ENCODE measurements around the gene NDUFAB1. TPM values are rescaled to one million over a fixed set of nuclear protein-coding genes. Genes with fewer than 3 reads are reported as not detected.
A peak's percentile ranks its signal among the peaks of the same experiment; 100 is the strongest.

The NDUFAB1 gene
- total and polyA plus RNA-seq, 2 of the 13 experiments (the other 11 are each of a cell fraction or from before 2014, with no cell fraction given) = 221 to 601 TPM

DNA sequence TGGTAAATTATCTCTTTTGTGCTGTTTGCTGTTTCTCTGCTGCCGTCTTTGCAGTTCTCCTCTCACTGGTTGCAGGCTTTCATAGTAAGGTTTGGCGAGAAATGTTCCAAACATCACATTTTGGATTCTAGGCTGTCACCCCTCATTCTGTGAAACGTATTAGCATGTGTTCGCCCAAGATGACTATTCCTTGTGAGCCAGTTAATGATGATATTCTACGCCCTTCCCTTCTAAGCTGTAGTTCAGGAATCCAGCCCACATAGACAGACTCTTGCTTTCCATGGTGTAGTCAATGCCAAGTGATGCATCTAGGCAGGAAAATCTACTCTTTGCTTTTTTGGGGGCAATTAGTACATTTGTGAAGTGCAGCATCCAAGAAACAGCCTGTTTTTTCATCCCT lies 24.2 kb downstream of the NDUFAB1 start:
- Histone ChIP-seq H3K79me2 (ENCODE audit: insufficient read depth, low read length) (no peaks in the 10 kb centered on the region), H3K4me3 (replicated peaks in 1 of 3; ENCODE audit: insufficient read depth in 1 of 3, low read depth in 2 of 3, low read length in 3 of 3) (no peak overlapping the region), H3K9me3 (ENCODE audit: low read length) (no peaks in the 10 kb centered on the region), H3K4me2 (ENCODE audit: low read depth, low read length) (no peak overlapping the region), H3K4me1 (ENCODE audit: insufficient read depth, low read length) (no peaks in the 10 kb centered on the region), H4K20me1 (ENCODE audit: insufficient read depth, low read length) (peaks cover 5% of the 10 kb centered on the region; the same call in 1 of the 2 replicates), H3K27me3 (ENCODE audit: control insufficient read depth in 1 of 2, insufficient read depth in 2 of 2, low read length in 2 of 2) (no peaks in the 10 kb centered on the region), H3K27ac (ENCODE audit: extremely low read length, insufficient read depth, low read length) (no peak overlapping the region), H3K36me3 (replicated peaks in 1 of 2; ENCODE audit: control insufficient read depth in 1 of 2, insufficient read depth in 2 of 2, low read length in 2 of 2) (peaks cover 52 to 86% of the 10 kb centered on the region in 2 experiments), H2AFZ (ENCODE audit: low read length) (no peak overlapping the region), H3K9ac (ENCODE audit: insufficient read depth, low read depth, low read length) (no peak overlapping the region)
- ATAC-seq (no peak), DNase-seq (ENCODE audit: low spot score) (no peak), FAIRE-seq (no peak)
- in situ Hi-C loops (cut with HindIII; ENCODE audit: extremely low pct_ligation_motif_present, low pct_unique_long_range_greater_than_20kb) (no loop called here), intact Hi-C loops (cut with micrococcal nuclease; ENCODE audit: unreplicated experiment) (no loop called here)
- 97% methylated on average over 5 of the region's 5 CpGs for WGBS (ENCODE audit: low lambda C conversion rate)
- POLR2A ChIA-PET = interaction anchor here (1.0 to 2.1 kb wide), 3 partner anchors 15 to 25 kb away, joined by 4 to 8 read pairs (median 4); partner anchors contain the start of genes EARS2, NDUFAB1 and UBFD1
- BruUV-seq (replicated peaks) = no TSS peak
- peak; percentile 71; the same call in 1 of the 2 replicates for TF ChIP-seq POLR2AphosphoS2 (IDR thresholded peaks at IDR 0.05; ENCODE audit: low read depth, low read length)
- TF ChIP-seq, protein P1, sequence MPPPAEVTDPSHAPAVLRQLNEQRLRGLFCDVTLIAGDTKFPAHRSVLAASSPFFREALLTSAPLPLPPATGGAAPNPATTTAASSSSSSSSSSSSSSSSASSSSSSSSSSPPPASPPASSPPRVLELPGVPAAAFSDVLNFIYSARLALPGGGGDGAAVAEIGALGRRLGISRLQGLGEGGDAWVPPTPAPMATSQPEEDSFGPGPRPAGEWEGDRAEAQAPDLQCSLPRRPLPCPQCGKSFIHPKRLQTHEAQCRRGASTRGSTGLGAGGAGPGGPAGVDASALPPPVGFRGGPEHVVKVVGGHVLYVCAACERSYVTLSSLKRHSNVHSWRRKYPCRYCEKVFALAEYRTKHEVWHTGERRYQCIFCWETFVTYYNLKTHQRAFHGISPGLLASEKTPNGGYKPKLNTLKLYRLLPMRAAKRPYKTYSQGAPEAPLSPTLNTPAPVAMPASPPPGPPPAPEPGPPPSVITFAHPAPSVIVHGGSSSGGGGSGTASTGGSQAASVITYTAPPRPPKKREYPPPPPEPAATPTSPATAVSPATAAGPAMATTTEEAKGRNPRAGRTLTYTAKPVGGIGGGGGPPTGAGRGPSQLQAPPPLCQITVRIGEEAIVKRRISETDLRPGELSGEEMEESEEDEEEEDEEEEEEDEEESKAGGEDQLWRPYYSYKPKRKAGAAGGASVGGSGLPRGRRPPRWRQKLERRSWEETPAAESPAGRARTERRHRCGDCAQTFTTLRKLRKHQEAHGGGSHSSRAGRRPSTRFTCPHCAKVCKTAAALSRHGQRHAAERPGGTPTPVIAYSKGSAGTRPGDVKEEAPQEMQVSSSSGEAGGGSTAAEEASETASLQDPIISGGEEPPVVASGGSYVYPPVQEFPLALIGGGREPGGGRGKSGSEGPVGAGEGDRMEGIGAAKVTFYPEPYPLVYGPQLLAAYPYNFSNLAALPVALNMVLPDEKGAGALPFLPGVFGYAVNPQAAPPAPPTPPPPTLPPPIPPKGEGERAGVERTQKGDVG (CRISPR knock-in tag; IDR thresholded peaks at IDR 0.05; ENCODE audit: borderline replicate concordance) = no peak
- CTCF ChIA-PET (ENCODE audit: low intra/inter-chr PET ratio, low total read pairs) = no interaction called here

DNA sequence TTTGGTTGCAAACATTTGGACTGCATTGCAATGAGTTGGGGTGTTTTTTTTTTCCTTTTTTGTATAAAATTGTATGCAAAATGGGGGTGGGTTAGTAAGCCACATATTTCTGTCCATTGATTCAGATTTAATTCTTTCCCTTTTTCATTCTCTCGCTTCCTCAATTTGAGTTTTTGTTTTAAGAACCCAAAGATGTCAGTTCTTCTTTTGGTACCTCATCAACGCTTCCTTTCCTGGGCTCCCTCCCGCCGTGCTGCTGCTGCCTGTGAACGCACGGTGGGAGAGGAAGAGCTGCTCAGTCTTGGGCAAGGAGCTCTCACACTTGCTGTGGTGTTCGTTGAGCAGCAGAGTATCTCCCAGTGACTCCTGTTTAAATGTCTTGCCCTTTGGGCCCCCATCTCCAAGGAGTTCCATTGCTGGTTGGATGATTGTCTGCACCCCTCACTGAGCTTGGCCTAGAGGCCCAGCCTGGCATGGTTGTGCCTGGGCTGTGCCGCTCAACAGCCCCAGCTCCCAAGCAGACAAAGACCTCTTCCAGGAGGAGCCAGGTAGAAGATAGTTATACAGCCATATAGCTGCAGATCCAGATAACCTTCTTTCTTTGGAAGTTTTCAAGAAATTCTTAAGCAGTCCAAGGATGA lies 25.0 kb downstream of the NDUFAB1 start:
- BruUV-seq (replicated peaks) = TSS peak; percentile 8
- no peaks in the 10 kb centered on the region for H3K9me3 ChIP-seq (ENCODE audit: low read length)
- intact Hi-C loops (cut with micrococcal nuclease; ENCODE audit: unreplicated experiment) (no loop called here), in situ Hi-C loops (cut with HindIII; ENCODE audit: extremely low pct_ligation_motif_present, low pct_unique_long_range_greater_than_20kb) (no loop called here)
- FAIRE-seq = no peak
- no peak overlapping the region for H3K4me3 ChIP-seq (replicated peaks in 1 of 3; ENCODE audit: insufficient read depth in 1 of 3, low read depth in 2 of 3, low read length in 3 of 3)
- CTCF ChIA-PET (ENCODE audit: low intra/inter-chr PET ratio, low total read pairs) = no interaction called here
- WGBS (ENCODE audit: low lambda C conversion rate) = 97% methylated on average over 8 of the region's 8 CpGs
- no peak overlapping the region for H3K9ac ChIP-seq (ENCODE audit: insufficient read depth, low read depth, low read length)
- peaks cover 54 to 88% of the 10 kb centered on the region in 2 experiments for H3K36me3 ChIP-seq (replicated peaks in 1 of 2; ENCODE audit: control insufficient read depth in 1 of 2, insufficient read depth in 2 of 2, low read length in 2 of 2)
- ATAC-seq = no peak
- H4K20me1 ChIP-seq (ENCODE audit: insufficient read depth, low read length) = peaks cover 5% of the 10 kb centered on the region; the same call in 1 of the 2 replicates
- no peak overlapping the region for H2AFZ ChIP-seq (ENCODE audit: low read length)
- H3K4me1 ChIP-seq (ENCODE audit: insufficient read depth, low read length) = no peaks in the 10 kb centered on the region
- no peak overlapping the region for H3K27ac ChIP-seq (ENCODE audit: extremely low read length, insufficient read depth, low read length)
- H3K79me2 ChIP-seq (ENCODE audit: insufficient read depth, low read length) = no peaks in the 10 kb centered on the region
- no peaks in the 10 kb centered on the region for H3K27me3 ChIP-seq (ENCODE audit: control insufficient read depth in 1 of 2, insufficient read depth in 2 of 2, low read length in 2 of 2)
- DNase-seq (ENCODE audit: low spot score) = no peak
- no peak overlapping the region for H3K4me2 ChIP-seq (ENCODE audit: low read depth, low read length)
- POLR2A ChIA-PET = interaction anchor here (0.8 to 2.1 kb wide), 3 partner anchors 13 to 25 kb away, joined by 4 to 8 read pairs (median 4); partner anchors contain the start of genes EARS2, NDUFAB1 and UBFD1
- TF ChIP-seq, protein P2, sequence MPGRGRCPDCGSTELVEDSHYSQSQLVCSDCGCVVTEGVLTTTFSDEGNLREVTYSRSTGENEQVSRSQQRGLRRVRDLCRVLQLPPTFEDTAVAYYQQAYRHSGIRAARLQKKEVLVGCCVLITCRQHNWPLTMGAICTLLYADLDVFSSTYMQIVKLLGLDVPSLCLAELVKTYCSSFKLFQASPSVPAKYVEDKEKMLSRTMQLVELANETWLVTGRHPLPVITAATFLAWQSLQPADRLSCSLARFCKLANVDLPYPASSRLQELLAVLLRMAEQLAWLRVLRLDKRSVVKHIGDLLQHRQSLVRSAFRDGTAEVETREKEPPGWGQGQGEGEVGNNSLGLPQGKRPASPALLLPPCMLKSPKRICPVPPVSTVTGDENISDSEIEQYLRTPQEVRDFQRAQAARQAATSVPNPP (CRISPR knock-in tag; IDR thresholded peaks at IDR 0.05) = no peak
- TF ChIP-seq KLF15 (CRISPR knock-in tag; IDR thresholded peaks at IDR 0.05; ENCODE audit: borderline replicate concordance) (no peak), ZNF629 (CRISPR knock-in tag; conservative IDR thresholded peaks at IDR 0.05) (no peak), NAIF1 (CRISPR knock-in tag; IDR thresholded peaks at IDR 0.05; ENCODE audit: borderline replicate concordance) (no peak)
- TF ChIP-seq, protein P3, sequence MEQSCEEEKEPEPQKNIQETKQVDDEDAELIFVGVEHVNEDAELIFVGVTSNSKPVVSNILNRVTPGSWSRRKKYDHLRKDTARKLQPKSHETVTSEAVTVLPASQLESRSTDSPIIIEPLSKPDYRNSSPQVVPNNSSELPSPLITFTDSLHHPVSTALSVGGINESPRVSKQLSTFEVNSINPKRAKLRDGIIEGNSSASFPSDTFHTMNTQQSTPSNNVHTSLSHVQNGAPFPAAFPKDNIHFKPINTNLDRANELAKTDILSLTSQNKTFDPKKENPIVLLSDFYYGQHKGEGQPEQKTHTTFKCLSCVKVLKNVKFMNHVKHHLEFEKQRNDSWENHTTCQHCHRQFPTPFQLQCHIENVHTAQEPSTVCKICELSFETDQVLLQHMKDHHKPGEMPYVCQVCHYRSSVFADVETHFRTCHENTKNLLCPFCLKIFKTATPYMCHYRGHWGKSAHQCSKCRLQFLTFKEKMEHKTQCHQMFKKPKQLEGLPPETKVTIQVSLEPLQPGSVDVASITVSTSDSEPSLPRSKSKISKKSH (CRISPR knock-in tag; IDR thresholded peaks at IDR 0.05; ENCODE audit: borderline replicate concordance) = 0 out of 2 replicates have a peak, but pooled peaks have one; percentile 30

Data from HepG2 (cell line).